GM23338 (cell line): ENCODE measurements around the gene TNFSF18. TPM values are rescaled to one million over a fixed set of nuclear protein-coding genes. Genes with fewer than 3 reads are reported as not detected.

Source experiments
- ATAC-seq: fragments of 200-7000 bp; cut with Tn5 transposase; 3 replicates; pipeline ENCODE4 v1.9.1; 2020
- DNase-seq: peaks from one replicate; pipeline ENCODE4 v3.0.0-alpha.2; 2015; ENCODE audit warnings: low spot score
- H2AFZ ChIP-seq: fragments of 200-600 bp; sonication (generic); 2 replicates; pipeline ENCODE4 v1.8.0; 2016; ENCODE audit warnings: antibody characterized with exemption, mild to moderate bottlenecking, moderate library complexity
- H3F3A ChIP-seq: fragments of 200-600 bp; sonication (generic); replicated peaks from 2 replicates; pipeline ENCODE4 v1.8.0; 2017; ENCODE audit warnings: antibody characterized with exemption, mixed run types, low read depth
- H3K27ac ChIP-seq: fragments of 200-600 bp; sonication (generic); 2 replicates; pipeline ENCODE4 v1.6.1; 2016; ENCODE audit warnings: low read depth
- H3K27me3 ChIP-seq: fragments of 200-600 bp; sonication (generic); 2 replicates; pipeline ENCODE4 v1.8.0; 2016; ENCODE audit warnings: mild to moderate bottlenecking, mixed run types, moderate library complexity; ENCODE audit not compliant: insufficient read depth
- H3K36me3 ChIP-seq: fragments of 200-600 bp; sonication (generic); 2 replicates; pipeline ENCODE4 v1.8.0; 2016; ENCODE audit warnings: mild to moderate bottlenecking; ENCODE audit not compliant: insufficient read depth
- H3K4me1 ChIP-seq: fragments of 200-600 bp; sonication (generic); 2 replicates; pipeline ENCODE4 v1.8.0; 2016; ENCODE audit warnings: mild to moderate bottlenecking, moderate library complexity; ENCODE audit not compliant: insufficient read depth
- H3K4me2 ChIP-seq: fragments of 200-600 bp; sonication (generic); 2 replicates; pipeline ENCODE4 v1.7.1; 2017; ENCODE audit warnings: mixed run types
- H3K4me3 ChIP-seq: fragments of 200-600 bp; sonication (generic); 2 replicates; pipeline ENCODE4 v1.6.1; 2016; ENCODE audit warnings: mixed run types
- H3K79me2 ChIP-seq: fragments of 200-600 bp; sonication (generic); replicated peaks from 2 replicates; pipeline ENCODE4 v1.8.0; 2017; ENCODE audit warnings: mild to moderate bottlenecking; ENCODE audit not compliant: insufficient read depth
- H3K9me2 ChIP-seq: fragments of 200-600 bp; sonication (generic); 2 replicates; pipeline ENCODE4 v1.8.0; 2017; ENCODE audit not compliant: insufficient read depth
- H4K20me1 ChIP-seq: fragments of 200-600 bp; sonication (generic); replicated peaks from 2 replicates; pipeline ENCODE4 v1.8.0; 2017; ENCODE audit warnings: mild to moderate bottlenecking; ENCODE audit not compliant: insufficient read depth
- H3K27ac Mint-ChIP-seq: 2 replicates; pipeline ENCODE4 v1.8.0; 2020; ENCODE audit warnings: inconsistent platforms, mild to moderate bottlenecking, moderate library complexity, mixed read lengths
- H3K27me3 Mint-ChIP-seq: 3 replicates; pipeline ENCODE4 v1.8.0; 2022; ENCODE audit warnings: low read depth, mild to moderate bottlenecking, moderate library complexity, mixed read lengths, inconsistent platforms; ENCODE audit not compliant: insufficient read depth, poor library complexity
- H3K36me3 Mint-ChIP-seq: 3 replicates; pipeline ENCODE4 v1.8.0; 2021; ENCODE audit warnings: low read depth, mild to moderate bottlenecking, inconsistent platforms, moderate library complexity, mixed read lengths
- H3K4me1 Mint-ChIP-seq: 3 replicates; pipeline ENCODE4 v1.8.0; 2020; ENCODE audit warnings: mild to moderate bottlenecking, inconsistent platforms, mixed read lengths
- H3K4me3 Mint-ChIP-seq: 3 replicates; pipeline ENCODE4 v1.8.0; 2021; ENCODE audit warnings: moderate library complexity, mild to moderate bottlenecking, inconsistent platforms, mixed read lengths
- H3K9me3 Mint-ChIP-seq: 3 replicates; pipeline ENCODE4 v1.8.0; 2020; ENCODE audit warnings: moderate library complexity, mild to moderate bottlenecking, inconsistent platforms, mixed read lengths
- CREB1 ChIP-seq: fragments of 250-450 bp; sonication (Bioruptor Pico); IDR thresholded peaks from 2 replicates; pipeline ENCODE4 v1.5.0; 2020; ENCODE audit warnings: low read depth, mild to moderate bottlenecking, moderate library complexity
- CTCF ChIP-seq, 2 experiments: fragments of 200-600 bp in 1 of 2; sonication (generic) in 1 of 2; conservative IDR thresholded peaks; 2 replicates each; pipeline versions ENCODE4 v1.5.1 to v1.6.1; 2016 to 2017; ENCODE audit warnings: antibody characterized with exemption in 2 of 2, low read depth in 2 of 2, mild to moderate bottlenecking in 2 of 2, moderate library complexity in 1 of 2
- EZH2phosphoT487 ChIP-seq: fragments of 200-600 bp; sonication (generic); IDR thresholded peaks from one replicate; pipeline ENCODE4 v1.8.1; 2018; ENCODE audit warnings: antibody characterized with exemption; ENCODE audit not compliant: unreplicated experiment
- JUNB ChIP-seq: IDR thresholded peaks from one replicate; pipeline ENCODE4 v1.6.1; 2016; ENCODE audit warnings: antibody characterized with exemption; ENCODE audit not compliant: unreplicated experiment
- NANOG ChIP-seq: IDR thresholded peaks from 2 replicates; pipeline ENCODE4 v1.6.1; 2016; ENCODE audit warnings: antibody characterized with exemption, borderline replicate concordance
- POLR2AphosphoS5 ChIP-seq: IDR thresholded peaks from 2 replicates; pipeline ENCODE4 v1.6.1; 2016; ENCODE audit warnings: antibody characterized with exemption, low read depth
- REST ChIP-seq: IDR thresholded peaks from one replicate; pipeline ENCODE4 v1.6.1; 2018; ENCODE audit warnings: antibody characterized with exemption; ENCODE audit not compliant: unreplicated experiment
- STAT1 ChIP-seq: IDR thresholded peaks from one replicate; pipeline ENCODE4 v1.6.1; 2016; ENCODE audit warnings: antibody characterized with exemption; ENCODE audit not compliant: unreplicated experiment
- ZNF114 ChIP-seq: fragments of 250-450 bp; sonication (Bioruptor Pico); IDR thresholded peaks from 2 replicates; pipeline ENCODE4 v1.5.0; 2020; ENCODE audit warnings: mild to moderate bottlenecking, moderate library complexity
- ZNF462 ChIP-seq: fragments of 250-450 bp; sonication (Bioruptor Pico); IDR thresholded peaks from 2 replicates; pipeline ENCODE4 v1.5.0; 2020; ENCODE audit warnings: mild to moderate bottlenecking, moderate library complexity
- polyA plus RNA-seq: library from polyadenylated mRNA; unstranded; fragments of >200 nt; fragmentation: Nextera tagmentation; extraction: Ambion mirVana; gene quantifications from 2 replicates; pipeline ENCODE4 v1.2.1, GENCODE V29; 2016
- total RNA-seq: library from RNA; depleted of rRNA; stranded (reverse); fragments of >200 nt; shearing (Covaris generic); gene quantifications from 2 replicates; pipeline ENCODE4 v1.2.3, GENCODE V29; 2014

Gene TNFSF18
- total and polyA plus RNA-seq, 2 experiments from 2014 or later = not detected

DNA sequence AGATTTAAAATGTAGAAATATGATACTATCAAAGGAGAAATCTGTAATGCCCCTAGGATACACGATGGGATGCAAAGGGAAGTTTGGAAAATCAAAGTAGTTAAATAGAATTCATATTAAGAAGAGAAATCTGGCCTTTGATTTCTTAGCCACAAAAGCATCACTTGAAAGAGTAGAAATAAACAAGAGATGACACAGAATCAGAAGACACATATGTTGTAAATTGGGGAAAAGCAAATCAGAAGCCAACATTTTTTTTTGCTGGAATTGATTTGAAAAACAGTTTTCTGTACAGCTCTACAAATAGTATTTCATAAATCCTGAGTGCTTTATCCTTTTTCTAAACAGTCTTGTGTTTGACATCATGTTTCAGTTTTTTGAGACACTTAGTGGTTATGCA is 12.4 kb upstream of the TNFSF18 start:
- Histone ChIP-seq H4K20me1 (no peaks in the 10 kb centered on the region), H3K36me3 (no peaks in the 10 kb centered on the region), H3K9me2 (peaks cover 5% of the 10 kb centered on the region; the same call in 1 of the 2 replicates), H3K79me2 (no peaks in the 10 kb centered on the region), H3K4me1 (no peaks in the 10 kb centered on the region), H3K4me2 (no peak overlapping the region), H3K27me3 (no peaks in the 10 kb centered on the region), H3K4me3 (no peak overlapping the region), H2AFZ (no peak overlapping the region), H3K27ac (no peak overlapping the region), H3F3A (no peaks in the 10 kb centered on the region)
- no peak overlapping the region for H3K4me3 Mint-ChIP-seq
- H3K9me3 Mint-ChIP-seq = peaks cover 6% of the 10 kb centered on the region; the same call in 1 of the 3 replicates
- ATAC-seq (no peak), DNase-seq (no peak)
- no peak overlapping the region for H3K27ac Mint-ChIP-seq
- H3K27me3 Mint-ChIP-seq = no peaks in the 10 kb centered on the region
- no peak for TF ChIP-seq CREB1 (CRISPR knock-in tag)
- H3K4me1 Mint-ChIP-seq = no peaks in the 10 kb centered on the region
- no peaks in the 10 kb centered on the region for H3K36me3 Mint-ChIP-seq

- DNase-seq (no peak), ATAC-seq (no peak)
- H3K36me3 ChIP-seq = no peaks in the 10 kb centered on the region
- TF ChIP-seq POLR2AphosphoS5 = no peak
- no peak for TF ChIP-seq CTCF (conservative IDR thresholded peaks at IDR 0.05; ENCODE audit: low read depth in 2 of 2)
- TF ChIP-seq STAT1 = no peak
- TF ChIP-seq ZNF462 (CRISPR knock-in tag) = no peak
- no peak for TF ChIP-seq JUNB
- TF ChIP-seq EZH2phosphoT487 = no peak
- TF ChIP-seq REST = no peak
- TF ChIP-seq NANOG = no peak
- TF ChIP-seq ZNF114 = no peak
Measured at GRCh38 chr1:173062150-173062938, 11.6 kb upstream of the TNFSF18 start.

More at GRCh38 chr1:173062150-173062938, 11.6 kb upstream of the TNFSF18 start:
- Mint-ChIP-seq H3K27me3 (no peaks in the 10 kb centered on the region), H3K4me1 (no peaks in the 10 kb centered on the region), H3K27ac (no peak overlapping the region), H3K9me3 (peaks cover 3% of the 10 kb centered on the region; the same call in 1 of the 3 replicates), H3K4me3 (no peak overlapping the region), H3K36me3 (no peaks in the 10 kb centered on the region)
- H4K20me1 ChIP-seq = no peaks in the 10 kb centered on the region
- H3K27ac ChIP-seq = no peak overlapping the region
- H3K4me2 ChIP-seq = no peak overlapping the region
- H3F3A ChIP-seq = no peaks in the 10 kb centered on the region
- no peaks in the 10 kb centered on the region for H3K27me3 ChIP-seq
- no peak overlapping the region for H3K4me3 ChIP-seq
- H3K9me2 ChIP-seq = peaks cover 5% of the 10 kb centered on the region; the same call in 1 of the 2 replicates
- H2AFZ ChIP-seq = no peak overlapping the region
- H3K79me2 ChIP-seq = no peaks in the 10 kb centered on the region
- H3K4me1 ChIP-seq = no peaks in the 10 kb centered on the region
